ENCODE results near the gene RASAL1.
A peak's percentile ranks its signal among the peaks of the same experiment; 100 is the strongest.

RASAL1 gene

GRCh38 chr12:113066813-113067400 lies 68.7 kb downstream of the RASAL1 start:
- H3K4me3 ChIP-seq (ENCODE audit: low read length), result no peak overlapping the region

GRCh38 chr12:113065126-113066007 lies 70.2 kb downstream of the RASAL1 start:
- H3K4me3 ChIP-seq (ENCODE audit: low read length), result no peak overlapping the region
- DNase-seq (ENCODE audit: low read depth, low spot score), result no peak

More at GRCh38 chr12:113066813-113067400, 68.7 kb downstream of the RASAL1 start:
- no peak for DNase-seq (ENCODE audit: low read depth, low spot score)

GRCh38 chr12:113064395-113065125 lies 71.0 kb downstream of the RASAL1 start:
- DNase-seq (ENCODE audit: low read depth, low spot score), result no peak
- no peak overlapping the region for H3K4me3 ChIP-seq (ENCODE audit: low read length)

- no peak for DNase-seq (ENCODE audit: low read depth, low spot score)
- H3K4me3 ChIP-seq (ENCODE audit: low read length), result no peak overlapping the region
Measured at GRCh38 chr12:113063396-113064350, 71.9 kb downstream of the RASAL1 start.

GRCh38 chr12:113062502-113063395 lies 72.8 kb downstream of the RASAL1 start:
- no peak overlapping the region for H3K4me3 ChIP-seq (ENCODE audit: low read length)
- no peak for DNase-seq (ENCODE audit: low read depth, low spot score)

- no peak overlapping the region for H3K4me3 ChIP-seq (ENCODE audit: low read length)
- no peak for DNase-seq (ENCODE audit: low read depth, low spot score)
Measured at GRCh38 chr12:113061061-113061694, 74.4 kb downstream of the RASAL1 start.

GRCh38 chr12:113060336-113060960 lies 75.1 kb downstream of the RASAL1 start:
- no peak for DNase-seq (ENCODE audit: low read depth, low spot score)

GRCh38 chr12:113059071-113059595 lies 76.4 kb downstream of the RASAL1 start:
- DNase-seq (ENCODE audit: low read depth, low spot score), result no peak
- H3K4me3 ChIP-seq (ENCODE audit: low read length), result no peak overlapping the region

More at GRCh38 chr12:113060336-113060960, 75.1 kb downstream of the RASAL1 start:
- H3K4me3 ChIP-seq (ENCODE audit: low read length), result no peak overlapping the region

- DNase-seq (ENCODE audit: low read depth, low spot score), result no peak
- H3K4me3 ChIP-seq (ENCODE audit: low read length), result no peak overlapping the region
Measured at GRCh38 chr12:113058553-113058952, 77.0 kb downstream of the RASAL1 start.

GRCh38 chr12:113057565-113058485 lies 77.7 kb downstream of the RASAL1 start:
- peak overlapping the region; percentile 58 for H3K4me3 ChIP-seq (ENCODE audit: low read length)
- no peak for DNase-seq (ENCODE audit: low read depth, low spot score)

GRCh38 chr12:113056631-113057488 lies 78.7 kb downstream of the RASAL1 start, which contains the start of gene DTX1:
Gene DTX1, plus strand, starts transcription at chr12:113056730. Its CDS starts 1,463 bp downstream, at chr12:113058193.
- peak within 1 kb of the TSS; percentile 58 for H3K4me3 ChIP-seq (ENCODE audit: low read length)
- DNase-seq (ENCODE audit: low read depth, low spot score), result no peak

- peak overlapping the region; percentile 58 for H3K4me3 ChIP-seq (ENCODE audit: low read length)
- DNase-seq (ENCODE audit: low read depth, low spot score), result no peak
Measured at GRCh38 chr12:113056381-113056630, 79.3 kb downstream of the RASAL1 start.

GRCh38 chr12:113055594-113056380 lies 79.8 kb downstream of the RASAL1 start:
- DNase-seq (ENCODE audit: low read depth, low spot score), result no peak
- peak overlapping the region; percentile 58 for H3K4me3 ChIP-seq (ENCODE audit: low read length)

GRCh38 chr12:113054948-113055486 lies 80.5 kb downstream of the RASAL1 start:
- DNase-seq (ENCODE audit: low read depth, low spot score), result no peak
- H3K4me3 ChIP-seq (ENCODE audit: low read length), result no peak overlapping the region
